ENCODE results near the gene RAVER2. TPM values are rescaled to one million over a fixed set of nuclear protein-coding genes. Genes with fewer than 3 reads are reported as not detected.

RAVER2 gene
- total RNA-seq, 2 experiments from 2014 or later = 2.9 to 3.2 TPM

DNA sequence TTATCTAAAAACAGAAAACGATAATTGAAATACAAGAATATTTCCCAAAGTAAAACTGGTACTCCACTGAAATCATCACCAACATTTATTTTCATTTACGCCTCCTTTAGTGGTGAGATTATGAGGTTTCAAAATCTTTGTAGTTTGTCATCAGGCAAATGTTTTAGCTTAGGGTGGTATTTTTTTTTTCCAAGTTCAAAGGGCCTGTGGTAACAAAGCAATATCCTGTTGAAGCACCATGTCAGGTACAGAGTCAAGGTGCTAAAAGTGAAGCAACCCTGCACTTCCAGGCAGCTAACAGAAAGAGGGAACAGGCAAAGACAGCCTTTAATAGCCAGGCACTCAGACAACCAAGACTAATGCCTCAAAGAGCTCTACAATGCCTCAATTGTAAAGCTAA, 132.3 kb downstream of the RAVER2 start:
- Mint-ChIP-seq H3K9me3 (no peaks in the 10 kb centered on the region), H3K27ac (peak overlapping the region; percentile 66), H3K4me1 (ENCODE audit: low read depth) (peaks cover 58% of the 10 kb centered on the region), H3K36me3 (peaks cover 54% of the 10 kb centered on the region), H3K4me3 (no peak overlapping the region), H3K27me3 (no peaks in the 10 kb centered on the region)
- DNase-seq = no peak
- ChIA-PET CTCF (interaction anchor here (0.7 to 1.7 kb wide), 4 partner anchors 45 to 198 kb away, joined by 3 to 8 read pairs (median 4); no protein-coding TSS in a partner anchor), POLR2A (interaction anchor here (0.7 to 1.2 kb wide), 6 partner anchors 46 to 125 kb away, joined by 3 to 4 read pairs (median 3); no protein-coding TSS in a partner anchor)
- intact Hi-C loops (cut with micrococcal nuclease) = loop anchor here (1.0 to 2.0 kb wide), 3 partner anchors 45 to 80 kb away; no protein-coding TSS in a partner anchor

GRCh38 chr1:64877598-64877997, 132.7 kb downstream of the RAVER2 start:
- Mint-ChIP-seq H3K4me1 (ENCODE audit: low read depth) (peaks cover 60% of the 10 kb centered on the region), H3K36me3 (peaks cover 52% of the 10 kb centered on the region), H3K27ac (peak overlapping the region; percentile 66), H3K4me3 (no peak overlapping the region), H3K27me3 (no peaks in the 10 kb centered on the region), H3K9me3 (no peaks in the 10 kb centered on the region)
- intact Hi-C loops (cut with micrococcal nuclease) = loop anchor here (1.0 to 2.0 kb wide), 3 partner anchors 45 to 79 kb away; no protein-coding TSS in a partner anchor
- no peak for DNase-seq
- ChIA-PET CTCF (interaction anchor here (0.7 to 1.7 kb wide), 5 partner anchors 10 to 198 kb away, joined by 3 to 8 read pairs (median 4); no protein-coding TSS in a partner anchor), POLR2A (interaction anchor here (0.7 to 1.2 kb wide), 5 partner anchors 46 to 125 kb away, joined by 3 to 4 read pairs (median 3); no protein-coding TSS in a partner anchor)

DNA sequence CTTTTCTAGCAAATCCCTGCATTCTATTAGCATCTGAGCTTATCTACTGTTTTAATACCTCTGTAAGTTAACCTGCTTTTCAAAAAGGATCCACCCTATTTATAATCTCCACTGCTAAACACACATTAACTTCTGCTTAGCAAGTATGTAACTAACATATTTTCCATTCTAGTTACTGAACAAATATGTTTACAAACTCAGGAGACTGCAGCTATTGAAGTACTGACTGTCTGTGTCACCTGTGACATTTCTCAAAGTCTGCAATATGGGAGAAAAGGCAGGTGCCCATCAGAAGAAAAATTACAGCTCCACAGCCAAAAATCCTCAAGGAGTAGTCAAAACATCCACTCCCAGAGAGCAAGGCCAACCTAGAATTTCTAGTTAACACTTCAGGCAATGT, 133.2 kb downstream of the RAVER2 start:
- Mint-ChIP-seq H3K9me3 (no peaks in the 10 kb centered on the region), H3K4me1 (ENCODE audit: low read depth) (peaks cover 65% of the 10 kb centered on the region), H3K27me3 (no peaks in the 10 kb centered on the region), H3K36me3 (peaks cover 56% of the 10 kb centered on the region), H3K4me3 (no peak overlapping the region), H3K27ac (no peak overlapping the region)
- POLR2A ChIA-PET = interaction anchor here (0.9 to 1.1 kb wide), 2 partner anchors 79 to 97 kb away, joined by 3 to 4 read pairs; no protein-coding TSS in a partner anchor
- CTCF ChIA-PET = interaction anchor here (0.7 to 1.7 kb wide), 3 partner anchors 10 to 197 kb away, joined by 3 to 8 read pairs (median 4); no protein-coding TSS in a partner anchor
- intact Hi-C loops (cut with micrococcal nuclease) = no loop called here
- no peak for DNase-seq

DNA sequence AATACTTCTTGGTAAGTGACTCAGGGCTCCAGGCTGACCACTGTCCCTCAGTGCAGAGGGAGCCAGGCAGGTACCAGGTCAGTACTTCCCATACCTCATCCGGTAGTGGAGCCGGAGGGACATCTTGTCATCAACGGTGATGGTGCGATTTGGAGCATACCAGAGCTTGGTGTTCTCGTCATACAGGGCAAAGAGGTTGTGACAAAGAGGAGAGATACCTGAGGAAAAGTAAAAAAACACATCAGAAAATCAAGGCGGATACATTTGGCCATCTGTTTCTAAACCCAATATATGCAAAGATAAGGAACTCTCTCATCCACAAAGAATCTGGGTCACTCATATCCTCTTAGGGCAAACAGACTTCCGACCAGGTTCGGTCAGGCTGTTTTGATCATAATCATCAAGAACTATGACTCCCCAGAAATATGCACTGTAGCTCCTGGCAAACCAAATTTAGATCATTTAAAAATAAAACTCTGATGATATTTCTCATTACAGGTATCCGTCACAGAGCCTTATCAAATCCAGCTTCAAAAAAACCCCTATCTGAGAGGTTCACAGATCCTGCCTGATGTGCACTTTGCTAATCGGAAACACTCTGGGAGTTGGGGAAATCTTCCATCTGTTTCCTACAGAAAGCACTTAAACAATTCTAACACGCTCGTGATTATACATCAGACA, 134.2 kb downstream of the RAVER2 start:
- peaks cover 69% of the 10 kb centered on the region for H3K4me1 Mint-ChIP-seq (ENCODE audit: low read depth)
- H3K4me3 Mint-ChIP-seq = no peak overlapping the region
- H3K9me3 Mint-ChIP-seq = no peaks in the 10 kb centered on the region
- DNase-seq = no peak
- peaks cover 51% of the 10 kb centered on the region for H3K36me3 Mint-ChIP-seq
- no peak overlapping the region for H3K27ac Mint-ChIP-seq
- intact Hi-C loops (cut with micrococcal nuclease) = no loop called here
- POLR2A ChIA-PET = no interaction called here
- CTCF ChIA-PET = no interaction called here
- no peaks in the 10 kb centered on the region for H3K27me3 Mint-ChIP-seq

- POLR2A ChIA-PET = interaction anchor here (0.9 kb wide), 1 partner anchor 14 kb away, joined by 4 read pairs; no protein-coding TSS in a partner anchor
- Mint-ChIP-seq H3K4me3 (no peak overlapping the region), H3K9me3 (no peaks in the 10 kb centered on the region), H3K27me3 (no peaks in the 10 kb centered on the region), H3K36me3 (peaks cover 42% of the 10 kb centered on the region), H3K27ac (no peak overlapping the region), H3K4me1 (ENCODE audit: low read depth) (peaks cover 74% of the 10 kb centered on the region)
- intact Hi-C loops (cut with micrococcal nuclease) = loop anchor here (2.0 kb wide), 1 partner anchor 14 kb away; no protein-coding TSS in a partner anchor
- CTCF ChIA-PET = interaction anchor here (0.7 kb wide), 1 partner anchor 52 kb away, joined by 3 read pairs; no protein-coding TSS in a partner anchor
- DNase-seq = no peak
Observed at GRCh38 chr1:64880449-64880848, 135.6 kb downstream of the RAVER2 start.

- no peak overlapping the region for H3K27ac Mint-ChIP-seq
- CTCF ChIA-PET = interaction anchor here (0.8 to 1.0 kb wide), 2 partner anchors 41 to 194 kb away, joined by 3 to 5 read pairs; no protein-coding TSS in a partner anchor
- H3K4me3 Mint-ChIP-seq = no peak overlapping the region
- POLR2A ChIA-PET = no interaction called here
- peaks cover 34% of the 10 kb centered on the region for H3K36me3 Mint-ChIP-seq
- intact Hi-C loops (cut with micrococcal nuclease) = loop anchor here (2.0 kb wide), 1 partner anchor 14 kb away; no protein-coding TSS in a partner anchor
- H3K9me3 Mint-ChIP-seq = no peaks in the 10 kb centered on the region
- peaks cover 68% of the 10 kb centered on the region for H3K4me1 Mint-ChIP-seq (ENCODE audit: low read depth)
- no peak for DNase-seq
- H3K27me3 Mint-ChIP-seq = no peaks in the 10 kb centered on the region
Observed at GRCh38 chr1:64881281-64881680, 136.4 kb downstream of the RAVER2 start.

Other genes with a start within 250 kb of the RAVER2 start
- 100 to 1,000 TPM; 115 to 128 TPM for gene JAK1, start 221.5 kb downstream of the RAVER2 start, total RNA-seq

All from activated CD4-positive, alpha-beta memory T cell treated with anti-CD3 and anti-CD28 coated beads for 36 hours (primary cell).